Measurements from ENCODE around the gene ST8SIA1.

Gene ST8SIA1

GRCh38 chr12:22318108-22318737 is 16.3 kb downstream of the ST8SIA1 start:
- no peak overlapping the region for H3K4me3 ChIP-seq (replicated peaks; ENCODE audit: insufficient read depth, low read length)
- peak in 1 of 2 experiments; percentile 28 for DNase-seq (ENCODE audit: low read depth in 1 of 2, low spot score in 1 of 2)
- no peak for TF ChIP-seq CTCF (IDR thresholded peaks at IDR 0.05; ENCODE audit: insufficient read depth, low read length)
- TF ChIP-seq SPI1 (IDR thresholded peaks at IDR 0.05; ENCODE audit: borderline replicate concordance, low read depth): peak; percentile 91
- H3K27me3 ChIP-seq (ENCODE audit: insufficient read depth, poor library complexity, severe bottlenecking): no peaks in the 10 kb centered on the region
- no peak overlapping the region for H3K27ac ChIP-seq (replicated peaks)

- Histone ChIP-seq H3K27ac (replicated peaks) (no peak overlapping the region), H3K27me3 (ENCODE audit: insufficient read depth, poor library complexity, severe bottlenecking) (no peaks in the 10 kb centered on the region), H3K4me3 (replicated peaks; ENCODE audit: insufficient read depth, low read length) (no peak overlapping the region)
- TF ChIP-seq POLR2AphosphoS5 (IDR thresholded peaks at IDR 0.05; ENCODE audit: low read depth): no peak
- no peak for TF ChIP-seq GABPA (IDR thresholded peaks at IDR 0.05; ENCODE audit: low read depth)
- TF ChIP-seq, protein P1, sequence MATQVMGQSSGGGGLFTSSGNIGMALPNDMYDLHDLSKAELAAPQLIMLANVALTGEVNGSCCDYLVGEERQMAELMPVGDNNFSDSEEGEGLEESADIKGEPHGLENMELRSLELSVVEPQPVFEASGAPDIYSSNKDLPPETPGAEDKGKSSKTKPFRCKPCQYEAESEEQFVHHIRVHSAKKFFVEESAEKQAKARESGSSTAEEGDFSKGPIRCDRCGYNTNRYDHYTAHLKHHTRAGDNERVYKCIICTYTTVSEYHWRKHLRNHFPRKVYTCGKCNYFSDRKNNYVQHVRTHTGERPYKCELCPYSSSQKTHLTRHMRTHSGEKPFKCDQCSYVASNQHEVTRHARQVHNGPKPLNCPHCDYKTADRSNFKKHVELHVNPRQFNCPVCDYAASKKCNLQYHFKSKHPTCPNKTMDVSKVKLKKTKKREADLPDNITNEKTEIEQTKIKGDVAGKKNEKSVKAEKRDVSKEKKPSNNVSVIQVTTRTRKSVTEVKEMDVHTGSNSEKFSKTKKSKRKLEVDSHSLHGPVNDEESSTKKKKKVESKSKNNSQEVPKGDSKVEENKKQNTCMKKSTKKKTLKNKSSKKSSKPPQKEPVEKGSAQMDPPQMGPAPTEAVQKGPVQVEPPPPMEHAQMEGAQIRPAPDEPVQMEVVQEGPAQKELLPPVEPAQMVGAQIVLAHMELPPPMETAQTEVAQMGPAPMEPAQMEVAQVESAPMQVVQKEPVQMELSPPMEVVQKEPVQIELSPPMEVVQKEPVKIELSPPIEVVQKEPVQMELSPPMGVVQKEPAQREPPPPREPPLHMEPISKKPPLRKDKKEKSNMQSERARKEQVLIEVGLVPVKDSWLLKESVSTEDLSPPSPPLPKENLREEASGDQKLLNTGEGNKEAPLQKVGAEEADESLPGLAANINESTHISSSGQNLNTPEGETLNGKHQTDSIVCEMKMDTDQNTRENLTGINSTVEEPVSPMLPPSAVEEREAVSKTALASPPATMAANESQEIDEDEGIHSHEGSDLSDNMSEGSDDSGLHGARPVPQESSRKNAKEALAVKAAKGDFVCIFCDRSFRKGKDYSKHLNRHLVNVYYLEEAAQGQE (IDR thresholded peaks at IDR 0.05; ENCODE audit: insufficient replicate concordance, low read depth): no peak
- no peak for DNase-seq (ENCODE audit: low read depth in 1 of 2, low spot score in 1 of 2)
Measured at GRCh38 chr12:22313963-22314330, 20.6 kb downstream of the ST8SIA1 start.

GRCh38 chr12:22313286-22313962 is 21.1 kb downstream of the ST8SIA1 start:
- no peak for DNase-seq (ENCODE audit: low read depth in 1 of 2, low spot score in 1 of 2)
- no peaks in the 10 kb centered on the region for H3K27me3 ChIP-seq (ENCODE audit: insufficient read depth, poor library complexity, severe bottlenecking)
- H3K4me3 ChIP-seq (replicated peaks; ENCODE audit: insufficient read depth, low read length): no peak overlapping the region
- TF ChIP-seq POLR2AphosphoS5 (IDR thresholded peaks at IDR 0.05; ENCODE audit: low read depth): no peak
- H3K27ac ChIP-seq (replicated peaks): no peak overlapping the region

DNA sequence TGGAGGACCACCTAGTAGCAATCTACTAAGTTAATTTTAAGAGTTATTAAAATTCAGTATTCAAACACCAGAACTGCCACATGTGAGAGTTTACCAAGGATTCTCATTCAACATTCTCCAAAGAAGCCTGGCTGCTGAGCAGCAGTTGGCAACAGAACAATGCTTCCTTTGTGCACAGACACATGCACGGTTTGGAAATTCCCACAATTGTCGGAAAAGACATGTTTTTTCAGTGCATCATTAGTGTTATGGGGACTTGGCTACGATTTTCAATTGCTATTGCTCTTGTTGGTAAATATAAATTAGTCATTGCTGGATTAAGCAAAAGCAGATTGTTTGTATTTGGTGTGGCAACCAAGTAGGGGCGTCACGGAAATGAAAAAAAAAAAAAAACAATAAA is 22.2 kb downstream of the ST8SIA1 start:
- Histone ChIP-seq H3K4me3 (replicated peaks; ENCODE audit: insufficient read depth, low read length) (no peak overlapping the region), H3K27me3 (ENCODE audit: insufficient read depth, poor library complexity, severe bottlenecking) (no peaks in the 10 kb centered on the region), H3K27ac (replicated peaks) (no peak overlapping the region)
- TF ChIP-seq CTCF (IDR thresholded peaks at IDR 0.05; ENCODE audit: insufficient read depth, low read length) (no peak), SPI1 (IDR thresholded peaks at IDR 0.05; ENCODE audit: borderline replicate concordance, low read depth) (no peak), GABPA (IDR thresholded peaks at IDR 0.05; ENCODE audit: low read depth) (no peak), POLR2AphosphoS5 (IDR thresholded peaks at IDR 0.05; ENCODE audit: low read depth) (no peak)
- TF ChIP-seq, protein P1 (IDR thresholded peaks at IDR 0.05; ENCODE audit: insufficient replicate concordance, low read depth): no peak
- no peak for DNase-seq (ENCODE audit: low read depth in 1 of 2, low spot score in 1 of 2)

- H3K4me3 ChIP-seq (replicated peaks; ENCODE audit: insufficient read depth, low read length): no peak overlapping the region
- no peak for DNase-seq (ENCODE audit: low read depth in 1 of 2, low spot score in 1 of 2)
- TF ChIP-seq CTCF (IDR thresholded peaks at IDR 0.05; ENCODE audit: insufficient read depth, low read length) (no peak), SPI1 (IDR thresholded peaks at IDR 0.05; ENCODE audit: borderline replicate concordance, low read depth) (no peak)
- TF ChIP-seq, protein P1 (IDR thresholded peaks at IDR 0.05; ENCODE audit: insufficient replicate concordance, low read depth): no peak
- no peaks in the 10 kb centered on the region for H3K27me3 ChIP-seq (ENCODE audit: insufficient read depth, poor library complexity, severe bottlenecking)
- H3K27ac ChIP-seq (replicated peaks): no peak overlapping the region
Measured at GRCh38 chr12:22310709-22311108, 23.8 kb downstream of the ST8SIA1 start.

Data from HL-60 (cell line).